GM10248 (cell line): ENCODE measurements around the gene ODAPH.
"Not testable (repeated sequence)": the region's sequence is repeated elsewhere in the genome, so short reads cannot be mapped to it uniquely, and the experiment has no call there.

ENCODE experiments used
- CTCF ChIA-PET: fragments of 300-600 bp; sonication (Branson Sonifier 250); formaldehyde crosslinking; extraction: SDS; loops from one replicate; lab custom pipeline; 2021; ENCODE audit warnings: antibody characterized with exemption; lab: Yijun Ruan, JAX
- POLR2A ChIA-PET: fragments of 350-650 bp; sonication (Branson Sonifier 250); formaldehyde crosslinking; extraction: SDS; loops from one replicate; lab custom pipeline; 2020; ENCODE audit warnings: antibody characterized with exemption; lab: Yijun Ruan, JAX
- DNase-seq: peaks from one replicate; pipeline ENCODE4 v3.0.0; 2012; ENCODE audit errors: extremely low spot score
- TF ChIP-seq, protein P1 (sequence below): IDR thresholded peaks from 2 replicates; pipeline ENCODE4 v1.5.1; 2012; ENCODE audit warnings: mild to moderate bottlenecking, low read depth; ENCODE audit errors: extremely low read depth, missing control alignments, control extremely low read depth

ODAPH gene

DNA sequence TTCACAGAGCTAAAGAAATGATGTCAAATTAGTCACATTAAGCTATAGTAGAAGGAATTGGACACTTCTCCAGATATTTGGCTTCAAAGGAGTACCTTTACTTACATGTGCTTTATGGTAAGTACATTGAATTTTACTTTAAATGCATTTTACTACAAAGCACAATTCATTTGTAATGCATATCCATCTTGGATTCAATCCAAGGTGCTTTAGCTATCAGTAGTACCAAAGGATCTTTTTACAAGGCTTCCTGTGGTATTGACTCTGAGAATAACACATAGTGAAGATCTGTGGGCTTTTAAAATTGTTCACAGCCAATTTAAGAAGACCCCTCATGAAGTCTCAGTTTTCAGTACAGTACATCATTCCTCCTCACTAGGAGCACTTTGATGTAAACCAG is 28.4 kb upstream of the ODAPH start:
- POLR2A ChIA-PET: no interaction called here
- CTCF ChIA-PET: interaction anchor here (2.0 to 2.7 kb wide), 2 partner anchors 10 to 14 kb away, joined by 5 to 7 read pairs; partner anchors contain the start of genes RCHY1 and THAP6
- DNase-seq: no peak
- TF ChIP-seq, protein P1, sequence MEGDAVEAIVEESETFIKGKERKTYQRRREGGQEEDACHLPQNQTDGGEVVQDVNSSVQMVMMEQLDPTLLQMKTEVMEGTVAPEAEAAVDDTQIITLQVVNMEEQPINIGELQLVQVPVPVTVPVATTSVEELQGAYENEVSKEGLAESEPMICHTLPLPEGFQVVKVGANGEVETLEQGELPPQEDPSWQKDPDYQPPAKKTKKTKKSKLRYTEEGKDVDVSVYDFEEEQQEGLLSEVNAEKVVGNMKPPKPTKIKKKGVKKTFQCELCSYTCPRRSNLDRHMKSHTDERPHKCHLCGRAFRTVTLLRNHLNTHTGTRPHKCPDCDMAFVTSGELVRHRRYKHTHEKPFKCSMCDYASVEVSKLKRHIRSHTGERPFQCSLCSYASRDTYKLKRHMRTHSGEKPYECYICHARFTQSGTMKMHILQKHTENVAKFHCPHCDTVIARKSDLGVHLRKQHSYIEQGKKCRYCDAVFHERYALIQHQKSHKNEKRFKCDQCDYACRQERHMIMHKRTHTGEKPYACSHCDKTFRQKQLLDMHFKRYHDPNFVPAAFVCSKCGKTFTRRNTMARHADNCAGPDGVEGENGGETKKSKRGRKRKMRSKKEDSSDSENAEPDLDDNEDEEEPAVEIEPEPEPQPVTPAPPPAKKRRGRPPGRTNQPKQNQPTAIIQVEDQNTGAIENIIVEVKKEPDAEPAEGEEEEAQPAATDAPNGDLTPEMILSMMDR: no peak

DNA sequence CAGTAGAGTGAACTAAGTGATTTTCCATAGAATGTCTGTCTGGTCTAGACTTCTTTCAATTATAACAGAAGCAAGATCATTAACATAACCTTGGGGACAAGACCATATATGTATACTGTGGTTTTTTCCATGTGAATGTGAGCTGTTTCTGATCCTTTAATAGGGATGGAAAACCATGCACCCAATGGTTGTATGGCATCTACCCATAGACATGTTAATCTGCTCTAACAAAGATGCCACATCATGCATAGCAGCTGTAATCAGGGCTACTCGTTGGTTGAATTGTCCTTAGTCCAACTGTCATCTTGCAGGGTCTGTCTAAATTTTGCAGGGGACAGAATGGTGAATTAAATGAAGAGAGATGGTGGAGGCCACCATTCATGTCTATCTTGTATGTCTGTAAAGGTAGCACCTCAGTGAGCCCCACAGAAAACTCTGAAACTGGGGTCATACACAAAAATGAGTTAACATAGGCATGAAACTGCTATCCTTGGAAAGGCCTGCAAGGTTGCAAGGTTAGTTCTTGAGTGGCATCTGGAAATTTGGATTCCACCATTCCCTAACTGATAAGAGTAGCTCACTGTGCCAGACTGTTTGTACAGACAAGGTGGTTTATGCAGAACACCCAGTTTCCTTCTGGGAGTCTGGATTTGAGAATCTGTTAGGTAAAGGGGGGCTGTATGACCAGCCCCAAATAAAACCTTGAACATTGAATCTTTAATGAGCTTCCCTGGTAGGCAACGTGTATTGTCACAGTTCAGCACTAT is 25.1 kb upstream of the ODAPH start:
- no peak for DNase-seq
- CTCF ChIA-PET: interaction anchor here (1.1 to 2.1 kb wide), 4 partner anchors 10 to 17 kb away, joined by 3 to 6 read pairs (median 3); no protein-coding TSS in a partner anchor
- TF ChIP-seq, protein P1: no peak
- POLR2A ChIA-PET: no interaction called here

DNA sequence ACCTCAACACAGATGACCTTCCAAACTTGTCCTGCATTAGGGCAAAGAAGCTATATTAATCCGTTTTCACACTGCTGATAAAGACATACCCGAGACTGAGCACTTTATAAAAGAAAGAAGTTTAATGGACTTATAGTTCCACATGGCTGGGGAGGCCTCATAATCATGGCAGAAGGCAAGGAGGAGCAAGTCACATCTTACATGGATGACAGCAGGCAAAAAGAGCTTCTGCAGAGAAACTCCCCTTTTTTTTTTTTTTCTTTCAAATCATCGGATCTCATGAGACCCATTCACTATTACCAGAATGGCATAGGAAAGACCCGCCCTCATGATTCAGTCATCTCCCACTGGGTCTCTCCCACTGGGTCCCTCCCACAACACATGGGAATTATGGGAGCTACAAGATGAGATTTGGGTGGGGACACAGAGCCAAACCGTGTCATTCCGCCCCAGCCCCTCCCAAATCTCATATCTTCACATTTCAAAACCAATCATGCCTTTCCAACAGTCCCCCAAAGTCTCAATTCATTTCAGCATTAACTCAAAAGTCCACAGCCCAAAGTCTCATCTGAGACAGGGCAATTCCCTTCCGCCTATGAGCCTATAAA is 24.2 kb upstream of the ODAPH start:
- DNase-seq, POLR2A ChIA-PET: not testable (repeated sequence)
- CTCF ChIA-PET: interaction anchor here (1.1 to 2.1 kb wide), 5 partner anchors 9 to 18 kb away, joined by 3 to 6 read pairs (median 3); no protein-coding TSS in a partner anchor

DNA sequence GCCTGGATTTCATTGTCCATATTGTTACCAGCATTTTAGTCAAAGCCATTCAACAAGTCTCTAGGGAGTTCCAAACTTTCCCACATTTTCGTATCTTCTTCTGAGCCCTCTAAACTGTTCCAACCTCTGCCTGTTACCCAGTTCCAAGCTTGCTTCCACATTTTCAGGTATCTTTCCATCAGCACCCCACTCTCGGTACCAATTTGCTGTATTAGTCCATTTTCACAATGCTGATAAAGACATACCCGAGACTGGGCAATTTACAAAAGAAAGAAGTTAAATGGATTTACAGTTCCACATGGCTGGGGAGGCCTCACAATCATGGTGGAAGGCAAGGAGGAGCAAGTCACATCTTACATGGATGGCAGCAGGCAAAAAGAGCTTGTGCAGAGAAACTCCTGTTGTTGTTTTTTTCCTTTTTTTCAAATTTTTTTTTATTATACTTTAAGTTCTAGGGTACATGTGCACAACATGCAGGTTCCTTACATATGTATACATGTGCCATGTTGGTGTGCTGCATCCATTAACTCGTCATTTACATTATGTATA is 22.5 kb upstream of the ODAPH start:
- CTCF ChIA-PET, POLR2A ChIA-PET, DNase-seq: not testable (repeated sequence)

DNA sequence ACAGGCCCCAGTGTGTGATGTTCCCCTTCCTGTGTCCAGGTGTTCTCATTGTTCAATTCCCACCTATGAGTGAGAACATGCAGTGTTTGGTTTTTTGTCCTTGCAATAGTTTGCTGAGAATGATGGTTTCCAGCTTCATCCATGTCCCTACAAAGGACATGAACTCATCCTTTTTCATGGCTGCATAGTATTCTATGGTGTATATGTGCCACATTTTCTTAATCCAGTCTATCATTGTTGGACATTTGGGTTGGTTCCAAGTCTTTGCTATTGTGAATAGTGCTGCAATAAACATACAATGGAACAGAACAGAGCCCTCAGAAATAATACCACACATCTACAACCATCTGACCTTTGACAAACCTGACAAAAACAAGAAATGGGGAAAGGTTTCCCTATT is 21.9 kb upstream of the ODAPH start:
- POLR2A ChIA-PET, DNase-seq, CTCF ChIA-PET: not testable (repeated sequence)

DNA sequence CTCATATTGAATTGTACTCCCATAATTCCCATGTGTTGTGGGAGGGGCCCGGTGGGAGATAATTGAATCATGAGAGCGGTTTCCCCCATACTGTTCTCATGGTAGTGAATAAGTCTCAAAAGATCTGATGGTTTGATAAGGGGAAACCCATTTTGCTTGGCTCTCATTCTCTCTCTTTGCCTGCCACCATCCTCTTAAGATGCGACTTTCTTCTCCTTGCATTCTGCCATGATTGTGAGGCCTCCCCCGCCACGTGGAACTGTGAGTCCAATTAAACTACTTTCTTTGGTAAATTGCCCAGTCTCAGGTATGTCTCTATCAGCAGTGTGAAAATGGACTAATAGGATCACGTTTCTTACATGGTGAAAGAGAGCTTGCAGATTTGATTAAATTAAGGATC is 18.6 kb upstream of the ODAPH start:
- CTCF ChIA-PET: interaction anchor here (1.2 to 1.7 kb wide), 2 partner anchors 11 to 168 kb away, joined by 4 to 7 read pairs; no protein-coding TSS in a partner anchor
- DNase-seq, POLR2A ChIA-PET: not testable (repeated sequence)

DNA sequence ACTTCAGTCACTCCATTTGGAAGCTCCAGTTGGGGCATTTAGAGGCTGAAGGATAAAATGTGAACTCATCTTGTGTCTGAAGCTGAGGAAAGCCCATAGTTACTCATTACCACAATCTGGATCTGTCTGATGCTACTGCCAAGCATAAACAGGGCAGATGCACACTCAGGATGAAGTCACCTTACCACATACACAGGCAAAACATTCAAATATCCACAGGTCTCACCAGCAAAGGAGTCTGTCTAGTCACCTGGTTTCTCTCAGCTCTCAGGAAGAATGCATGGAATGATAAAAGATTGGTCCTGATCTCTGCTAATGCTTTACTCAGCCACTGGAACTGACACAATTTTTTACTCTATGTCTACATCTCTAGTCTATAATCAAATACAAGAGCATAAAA is 13.0 kb upstream of the ODAPH start:
- TF ChIP-seq, protein P1: no peak
- CTCF ChIA-PET: interaction anchor here (0.8 to 1.4 kb wide), 2 partner anchors 12 to 35 kb away, joined by 3 read pairs; no protein-coding TSS in a partner anchor
- POLR2A ChIA-PET: interaction anchor here (0.6 kb wide), 1 partner anchor 47 kb away, joined by 5 read pairs; no protein-coding TSS in a partner anchor
- no peak for DNase-seq

DNA sequence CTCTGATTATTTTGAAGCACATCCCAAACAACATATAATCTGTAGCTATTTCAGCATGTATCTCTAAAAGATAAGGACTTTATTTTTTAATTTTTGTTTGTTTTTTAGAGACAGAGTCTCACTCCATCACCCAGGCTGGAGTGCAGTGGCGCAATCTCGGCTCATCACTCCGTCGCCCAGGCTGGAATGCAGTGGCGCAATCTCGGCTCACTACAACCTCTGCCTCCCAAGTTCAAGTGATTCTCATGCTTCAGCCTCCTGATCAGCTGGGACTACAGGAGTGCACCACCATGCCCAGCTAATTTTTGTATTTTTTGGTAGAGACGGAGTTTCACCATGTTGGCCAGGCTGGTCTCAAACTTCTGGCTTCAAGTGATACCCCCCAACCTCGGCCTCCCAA is 11.6 kb upstream of the ODAPH start:
- POLR2A ChIA-PET, CTCF ChIA-PET, DNase-seq: not testable (repeated sequence)

DNA sequence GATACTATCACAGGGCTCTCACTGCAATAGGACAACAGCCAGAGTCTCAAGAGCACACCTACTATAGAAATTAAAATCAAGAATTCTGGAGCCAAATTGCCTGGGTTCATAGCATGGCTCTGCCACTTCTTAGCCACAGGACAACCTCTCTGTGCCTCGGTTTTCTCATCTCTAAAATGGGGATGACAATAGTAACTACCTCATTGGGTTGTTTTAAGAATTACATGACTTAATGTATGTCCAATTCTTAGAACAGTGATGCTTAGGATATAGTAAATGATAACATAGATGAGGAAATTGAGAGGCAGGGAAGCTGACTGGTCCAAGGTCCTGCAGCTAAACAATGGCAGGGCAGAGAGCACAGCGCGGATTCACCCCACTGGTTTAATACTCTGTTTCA is 11.0 kb upstream of the ODAPH start:
- DNase-seq: no peak
- ChIA-PET POLR2A (no interaction called here), CTCF (interaction anchor here (2.0 kb wide), 1 partner anchor 29 kb away, joined by 5 read pairs; no protein-coding TSS in a partner anchor)
- TF ChIP-seq, protein P1: no peak
